Endodermal cell (in vitro differentiated cells): ENCODE data around the gene ADARB1. TPM values are rescaled to one million over a fixed set of nuclear protein-coding genes. Genes with fewer than 3 reads are reported as not detected.

Experiments
- DNase-seq: peaks from one replicate; pipeline ENCODE4 v3.0.0-alpha.2; 2017
- H3K27ac ChIP-seq: 2 replicates; pipeline ENCODE4 v1.5.1; 2013; ENCODE audit warnings: mild to moderate bottlenecking, low read depth, low read length, moderate library complexity
- H3K27me3 ChIP-seq: 2 replicates; pipeline ENCODE4 v1.6.1; 2013; ENCODE audit warnings: mild to moderate bottlenecking, low read length, moderate library complexity; ENCODE audit not compliant: insufficient read depth, control insufficient read depth, poor library complexity, severe bottlenecking
- H3K36me3 ChIP-seq: 2 replicates; pipeline ENCODE4 v1.7.0; 2013; ENCODE audit warnings: mild to moderate bottlenecking, low read length, moderate library complexity; ENCODE audit not compliant: control insufficient read depth, insufficient read depth
- H3K4me1 ChIP-seq: one replicate; pipeline ENCODE4 v1.7.0; 2013; ENCODE audit warnings: low read length; ENCODE audit not compliant: control insufficient read depth, insufficient read depth
- H3K4me3 ChIP-seq: 2 replicates; pipeline ENCODE4 v1.5.1; 2013; ENCODE audit warnings: mild to moderate bottlenecking, low read length, moderate library complexity
- H3K9ac ChIP-seq: 2 replicates; pipeline ENCODE4 v1.6.1; 2013; ENCODE audit warnings: mild to moderate bottlenecking, low read length, moderate library complexity; ENCODE audit not compliant: poor library complexity, severe bottlenecking; ENCODE audit errors: extremely low read depth
- H3K9me3 ChIP-seq: 2 replicates; pipeline ENCODE4 v1.6.1; 2013; ENCODE audit warnings: mild to moderate bottlenecking, low read length, moderate library complexity; ENCODE audit not compliant: control insufficient read depth
- H3K27ac Mint-ChIP-seq: 2 replicates; pipeline ENCODE4 v1.8.0; 2020; ENCODE audit warnings: mixed read lengths
- H3K27me3 Mint-ChIP-seq: 2 replicates; pipeline ENCODE4 v1.8.0; 2021; ENCODE audit warnings: mild to moderate bottlenecking, mixed read lengths; ENCODE audit not compliant: insufficient read depth
- H3K36me3 Mint-ChIP-seq: 2 replicates; pipeline ENCODE4 v1.8.0; 2020; ENCODE audit warnings: low read depth, mixed read lengths
- H3K4me1 Mint-ChIP-seq: 2 replicates; pipeline ENCODE4 v1.8.0; 2020; ENCODE audit warnings: mixed read lengths
- H3K4me3 Mint-ChIP-seq: 2 replicates; pipeline ENCODE4 v1.8.0; 2020; ENCODE audit warnings: mild to moderate bottlenecking, moderate library complexity, mixed read lengths
- H3K9me3 Mint-ChIP-seq: 2 replicates; pipeline ENCODE4 v1.8.0; 2020; ENCODE audit warnings: mild to moderate bottlenecking, mixed read lengths
- CTCF ChIP-seq: fragments of 200-600 bp; sonication (generic); conservative IDR thresholded peaks from 2 replicates; pipeline ENCODE4 v1.5.0; 2021; ENCODE audit warnings: antibody characterized with exemption, mild to moderate bottlenecking
- WGBS, 2 experiments: methylation state at CpG; one replicate each; pipeline versions ENCODE4 v1.1.5 to v1.1.7; 2013; ENCODE audit warnings: missing lambda C conversion rate in 2 of 2, mixed read lengths in 1 of 2; ENCODE audit not compliant: insufficient coverage in 1 of 2, insufficient read length in 1 of 2; 5-methylcytosine and 5-hydroxymethylcytosine counted together
- total RNA-seq, 2 donors: library from RNA; stranded (reverse); fragmentation: NEBNext Ultra II Directional in 1 of 2; extraction: Animal tissue kit (Norgen Biotek cat#: 25700) in 1 of 2; gene quantifications; 2 replicates in 1 of 2; 3 replicates in 1 of 2; pipeline ENCODE4 v1.2.1, GENCODE V29; 2021

ADARB1 gene
- total RNA-seq, 2 donors from 2014 or later = 11.5 to 20.1 TPM

DNA sequence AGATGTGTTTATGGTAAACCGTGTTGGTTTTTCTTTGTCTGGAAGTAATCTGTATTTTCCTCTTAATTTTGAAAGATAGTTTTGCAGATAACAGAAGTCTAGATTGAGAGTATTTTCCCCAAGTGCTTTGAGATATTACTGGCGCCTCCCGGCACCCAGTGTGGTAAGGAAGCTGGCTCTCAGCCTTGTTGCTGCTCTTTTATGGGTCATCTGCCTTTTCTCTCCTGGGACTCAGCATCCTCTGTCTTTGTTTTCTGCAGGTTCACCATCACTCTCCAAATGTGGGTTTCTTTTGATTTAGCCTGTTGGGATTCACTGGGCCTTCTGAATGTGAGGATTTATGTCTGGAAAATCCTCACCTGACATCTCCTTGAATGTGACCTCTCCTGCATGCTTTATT, 175.9 kb downstream of the ADARB1 start:
- Mint-ChIP-seq H3K4me1 (peaks cover 5% of the 10 kb centered on the region), H3K9me3 (peaks cover 13% of the 10 kb centered on the region), H3K36me3 (no peaks in the 10 kb centered on the region), H3K4me3 (no peak overlapping the region), H3K27ac (no peak overlapping the region), H3K27me3 (no peaks in the 10 kb centered on the region)
- no peak for TF ChIP-seq CTCF
- Histone ChIP-seq H3K4me1 (no peaks in the 10 kb centered on the region), H3K9me3 (no peaks in the 10 kb centered on the region), H3K4me3 (no peak overlapping the region), H3K36me3 (no peaks in the 10 kb centered on the region), H3K27me3 (no peaks in the 10 kb centered on the region), H3K9ac (no peak overlapping the region), H3K27ac (no peak overlapping the region)
- DNase-seq = no peak
- 94 to 100% methylated on average over 2 to 3 of the region's 3 CpGs for WGBS, 2 experiments

GRCh38 chr21:45250914-45251634, 176.7 kb downstream of the ADARB1 start:
- no peak for TF ChIP-seq CTCF
- no peak overlapping the region for H3K27ac ChIP-seq
- Mint-ChIP-seq H3K9me3 (peaks cover 13% of the 10 kb centered on the region), H3K4me3 (no peak overlapping the region), H3K36me3 (no peaks in the 10 kb centered on the region), H3K27ac (no peak overlapping the region), H3K27me3 (no peaks in the 10 kb centered on the region), H3K4me1 (peaks cover 5% of the 10 kb centered on the region)
- no peak overlapping the region for H3K9ac ChIP-seq
- H3K4me3 ChIP-seq = no peak overlapping the region
- H3K4me1 ChIP-seq = no peaks in the 10 kb centered on the region
- no peaks in the 10 kb centered on the region for H3K9me3 ChIP-seq
- H3K36me3 ChIP-seq = no peaks in the 10 kb centered on the region
- WGBS, 2 experiments = 84 to 91% methylated on average over 12 to 14 of the region's 14 CpGs
- H3K27me3 ChIP-seq = no peaks in the 10 kb centered on the region
- no peak for DNase-seq

DNA sequence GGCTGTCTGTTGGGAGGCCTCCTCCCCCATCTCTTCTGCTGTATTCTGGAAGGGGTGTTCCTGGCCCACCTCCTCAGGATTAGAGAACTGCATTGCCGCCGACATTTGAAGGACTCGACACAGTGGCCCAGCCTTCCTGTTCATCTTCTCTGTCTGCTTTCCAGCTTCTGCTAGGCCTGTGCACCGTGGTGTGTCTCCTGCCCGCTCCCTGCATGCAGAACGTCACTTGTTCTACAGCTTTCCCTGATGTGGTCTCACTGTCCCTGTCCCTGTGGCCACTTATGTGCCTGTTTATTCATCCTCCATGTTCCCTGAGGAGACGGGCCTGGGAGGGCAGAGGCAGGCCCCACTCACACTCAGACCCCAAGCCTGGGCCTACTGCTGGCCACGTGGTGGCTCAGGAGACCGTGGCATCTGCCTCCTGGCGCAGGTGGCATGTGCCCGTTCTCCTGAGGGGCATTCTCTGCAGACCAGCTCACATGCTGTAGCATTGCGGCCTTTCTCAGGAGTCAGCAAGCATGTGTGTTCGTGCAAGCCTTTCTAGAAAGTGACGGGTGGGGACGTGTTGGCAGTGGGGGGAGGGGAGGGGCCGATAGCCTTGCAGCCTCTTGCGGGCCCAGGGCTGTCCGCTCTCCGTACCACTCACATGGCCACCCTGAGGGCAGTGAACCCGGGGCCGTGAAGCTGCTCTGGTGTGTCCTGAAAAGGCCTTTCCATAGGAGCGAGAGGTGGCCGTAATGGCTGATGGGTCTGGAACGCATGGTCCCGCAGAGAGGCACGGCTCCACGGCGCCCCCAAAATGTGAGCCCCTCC, 177.5 kb downstream of the ADARB1 start:
- Histone ChIP-seq H3K4me3 (no peak overlapping the region), H3K36me3 (no peaks in the 10 kb centered on the region), H3K9me3 (no peaks in the 10 kb centered on the region), H3K9ac (no peak overlapping the region), H3K27ac (no peak overlapping the region), H3K4me1 (no peaks in the 10 kb centered on the region), H3K27me3 (no peaks in the 10 kb centered on the region)
- Mint-ChIP-seq H3K4me3 (no peak overlapping the region), H3K36me3 (no peaks in the 10 kb centered on the region), H3K27me3 (no peaks in the 10 kb centered on the region), H3K27ac (no peak overlapping the region), H3K9me3 (peaks cover 13% of the 10 kb centered on the region), H3K4me1 (peaks cover 5% of the 10 kb centered on the region)
- no peak for TF ChIP-seq CTCF
- WGBS, 2 experiments = 89 to 97% methylated on average over 14 to 28 of the region's 28 CpGs
- peak; percentile 30 for DNase-seq
